GM18511 (cell line): ENCODE measurements around the gene FAM161A.
"Not testable (repeated sequence)": the region's sequence is repeated elsewhere in the genome, so short reads cannot be mapped to it uniquely, and the experiment has no call there.

ENCODE experiments used
- ATAC-seq: cut with Tn5 transposase; IDR thresholded peaks from one replicate; pipeline ENCODE4 v1.9.1; 2021; ENCODE audit warnings: mild to moderate bottlenecking, moderate library complexity; ENCODE audit not compliant: unreplicated experiment

The FAM161A gene

GRCh38 chr2:61841286-61841685 is 12.6 kb downstream of the FAM161A start:
- ATAC-seq = no peak

- ATAC-seq = no peak
Measured at GRCh38 chr2:61834893-61835292, 19.0 kb downstream of the FAM161A start.

GRCh38 chr2:61833971-61834370 is 19.9 kb downstream of the FAM161A start:
- ATAC-seq = no peak

- no peak for ATAC-seq
Measured at GRCh38 chr2:61832183-61832841, 21.5 kb downstream of the FAM161A start.

- no peak for ATAC-seq
Measured at GRCh38 chr2:61822255-61822654, 31.6 kb downstream of the FAM161A start.

- ATAC-seq = no peak
Measured at GRCh38 chr2:61816480-61817355, 37.1 kb downstream of the FAM161A start.

GRCh38 chr2:61814539-61815160 is 39.2 kb downstream of the FAM161A start:
- no peak for ATAC-seq

- not testable (repeated sequence) for ATAC-seq
Measured at GRCh38 chr2:61813314-61813713, 40.5 kb downstream of the FAM161A start.

GRCh38 chr2:61811821-61812220 is 42.0 kb downstream of the FAM161A start:
- no peak for ATAC-seq

- not testable (repeated sequence) for ATAC-seq
Measured at GRCh38 chr2:61810203-61810602, 43.7 kb downstream of the FAM161A start.

- not testable (repeated sequence) for ATAC-seq
Measured at GRCh38 chr2:61808693-61809092, 45.2 kb downstream of the FAM161A start.

GRCh38 chr2:61807036-61807757 is 46.7 kb downstream of the FAM161A start:
- no peak for ATAC-seq

- no peak for ATAC-seq
Measured at GRCh38 chr2:61802548-61802947, 51.3 kb downstream of the FAM161A start.

GRCh38 chr2:61799099-61799498 is 54.8 kb downstream of the FAM161A start:
- ATAC-seq = no peak

GRCh38 chr2:61797446-61797845 is 56.4 kb downstream of the FAM161A start:
- not testable (repeated sequence) for ATAC-seq

GRCh38 chr2:61795408-61795807 is 58.5 kb downstream of the FAM161A start:
- no peak for ATAC-seq

GRCh38 chr2:61793389-61793836 is 60.4 kb downstream of the FAM161A start:
- peak; percentile 81 for ATAC-seq

- ATAC-seq = no peak
Measured at GRCh38 chr2:61792355-61792890, 61.4 kb downstream of the FAM161A start.

GRCh38 chr2:61789807-61790602 is 63.9 kb downstream of the FAM161A start:
- no peak for ATAC-seq
